ENCODE measurements around the gene SMURF2. TPM values are rescaled to one million over a fixed set of nuclear protein-coding genes. Genes with fewer than 3 reads are reported as not detected.

SMURF2 gene
- total and polyA plus RNA-seq, 9 of the 15 experiments (the other 6 are each of a cell fraction or from before 2014, with no cell fraction given) = 3.8 to 22.0 (median 14.8) TPM

DNA sequence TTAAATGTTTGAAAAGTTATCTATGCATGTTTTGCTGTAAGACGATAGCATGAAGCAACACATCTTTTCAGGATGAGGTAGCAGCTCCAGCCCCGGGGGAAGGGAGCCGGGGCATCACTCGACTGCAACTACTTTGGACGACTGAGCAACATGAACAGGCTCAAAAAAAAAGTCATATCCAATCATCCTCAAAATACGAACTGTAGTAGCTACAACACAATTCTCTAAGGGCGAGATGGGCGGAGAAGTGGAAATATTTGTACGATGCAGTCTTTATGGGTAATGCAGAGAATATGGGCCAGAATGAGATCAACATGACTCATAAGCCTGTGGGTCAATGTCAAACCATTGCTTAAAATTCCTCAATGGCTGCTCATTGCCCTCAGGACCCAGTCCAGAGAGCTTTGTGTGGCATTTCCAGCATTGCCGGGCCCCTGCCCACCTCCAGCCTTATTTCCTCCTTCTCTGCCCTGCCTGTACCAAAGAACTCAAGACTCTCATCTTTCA is 17.7 kb upstream of the SMURF2 start:
- no TSS peak for BruUV-seq (replicated peaks)
- no peaks in the 10 kb centered on the region for H3K36me3 ChIP-seq (ENCODE audit: control insufficient read depth, insufficient read depth, low read length)
- 56% methylated on average over 10 of the region's 10 CpGs for WGBS (ENCODE audit: insufficient coverage, low coverage, missing lambda C conversion rate)
- ChIA-PET CTCF (ENCODE audit: low intra/inter-chr PET ratio) (no interaction called here), POLR2A (interaction anchor here (0.6 to 0.9 kb wide), 3 partner anchors 17 to 482 kb away, joined by 3 to 4 read pairs (median 3); partner anchors contain the start of gene SMURF2)
- no peak overlapping the region for H3K4me3 ChIP-seq
- no peak for ATAC-seq
- no peaks in the 10 kb centered on the region for H3K79me2 ChIP-seq (ENCODE audit: control insufficient read depth, insufficient read depth, low read length)
- H3K27ac ChIP-seq (ENCODE audit: extremely low read depth, low read depth, low read length) = no peak overlapping the region
- TF ChIP-seq YBX1 (IDR thresholded peaks at IDR 0.05) (no peak), ZNF224 (CRISPR knock-in tag; IDR thresholded peaks at IDR 0.05) (no peak), ZKSCAN8 (CRISPR knock-in tag; IDR thresholded peaks at IDR 0.05) (no peak), SLC30A9 (CRISPR knock-in tag; IDR thresholded peaks at IDR 0.05) (no peak), PPARD (CRISPR knock-in tag; IDR thresholded peaks at IDR 0.05) (no peak), PURB (CRISPR knock-in tag; IDR thresholded peaks at IDR 0.05; ENCODE audit: low read depth) (no peak), POLR3G (IDR thresholded peaks at IDR 0.05; ENCODE audit: extremely low read depth, insufficient read length, insufficient replicate concordance) (no peak), JUN (IDR thresholded peaks at IDR 0.05; ENCODE audit: borderline replicate concordance, low read depth, low read length) (no peak), JUN (CRISPR knock-in tag; IDR thresholded peaks at IDR 0.05; ENCODE audit: borderline replicate concordance) (no peak), CAMTA2 (CRISPR knock-in tag; conservative IDR thresholded peaks at IDR 0.05) (no peak), EZH2 (IDR thresholded peaks at IDR 0.05; ENCODE audit: borderline replicate concordance, low read depth, low read length) (no peak), ILK (tag; IDR thresholded peaks at IDR 0.05; ENCODE audit: borderline replicate concordance, low read depth) (no peak), MECOM (CRISPR knock-in tag; IDR thresholded peaks at IDR 0.05) (no peak), ZNF174 (CRISPR knock-in tag; IDR thresholded peaks at IDR 0.05) (no peak), ZSCAN29 (IDR thresholded peaks at IDR 0.05) (no peak), ZFP36 (IDR thresholded peaks at IDR 0.05; ENCODE audit: low read depth, low read length, partially characterized antibody) (no peak)
- TF ChIP-seq, protein P1, sequence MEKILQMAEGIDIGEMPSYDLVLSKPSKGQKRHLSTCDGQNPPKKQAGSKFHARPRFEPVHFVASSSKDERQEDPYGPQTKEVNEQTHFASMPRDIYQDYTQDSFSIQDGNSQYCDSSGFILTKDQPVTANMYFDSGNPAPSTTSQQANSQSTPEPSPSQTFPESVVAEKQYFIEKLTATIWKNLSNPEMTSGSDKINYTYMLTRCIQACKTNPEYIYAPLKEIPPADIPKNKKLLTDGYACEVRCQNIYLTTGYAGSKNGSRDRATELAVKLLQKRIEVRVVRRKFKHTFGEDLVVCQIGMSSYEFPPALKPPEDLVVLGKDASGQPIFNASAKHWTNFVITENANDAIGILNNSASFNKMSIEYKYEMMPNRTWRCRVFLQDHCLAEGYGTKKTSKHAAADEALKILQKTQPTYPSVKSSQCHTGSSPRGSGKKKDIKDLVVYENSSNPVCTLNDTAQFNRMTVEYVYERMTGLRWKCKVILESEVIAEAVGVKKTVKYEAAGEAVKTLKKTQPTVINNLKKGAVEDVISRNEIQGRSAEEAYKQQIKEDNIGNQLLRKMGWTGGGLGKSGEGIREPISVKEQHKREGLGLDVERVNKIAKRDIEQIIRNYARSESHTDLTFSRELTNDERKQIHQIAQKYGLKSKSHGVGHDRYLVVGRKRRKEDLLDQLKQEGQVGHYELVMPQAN (IDR thresholded peaks at IDR 0.05; ENCODE audit: borderline replicate concordance) = no peak
- DNase-seq (ENCODE audit: extremely low read depth in 1 of 4, low spot score in 3 of 4) = no peak
- H3K4me2 ChIP-seq (ENCODE audit: insufficient read depth, low read length) = no peak overlapping the region
- no peaks in the 10 kb centered on the region for H3K9me3 ChIP-seq (replicated peaks; ENCODE audit: control insufficient read depth, insufficient read depth, low read depth, low read length)
- intact Hi-C loops (cut with micrococcal nuclease) (no loop called here), in situ Hi-C loops (cut with MboI) (no loop called here)
- no peak for FAIRE-seq
- peaks cover 3% of the 10 kb centered on the region for H3K9me1 ChIP-seq (ENCODE audit: control insufficient read depth, insufficient read depth, low read length)
- no peaks in the 10 kb centered on the region for H3K4me1 ChIP-seq (replicated peaks in 1 of 2; ENCODE audit: control insufficient read depth in 2 of 2, insufficient read depth in 2 of 2, low read length in 2 of 2)
- H4K20me1 ChIP-seq (replicated peaks; ENCODE audit: control insufficient read depth, insufficient read depth, low read length) = no peaks in the 10 kb centered on the region
- H3K9ac ChIP-seq (ENCODE audit: insufficient read depth in 1 of 2, low read depth in 2 of 2, low read length in 2 of 2) = no peak overlapping the region
- H2AFZ ChIP-seq (ENCODE audit: low read depth, low read length) = no peak overlapping the region
- H3K27me3 ChIP-seq (ENCODE audit: control insufficient read depth in 2 of 2, insufficient read depth in 2 of 2, low read length in 2 of 2) = no peaks in the 10 kb centered on the region

Measured in K562 (cell line).